Right lung (tissue), 5 donors: Measurements from ENCODE around the gene KCNMB2. TPM values are rescaled to one million over a fixed set of nuclear protein-coding genes. Genes with fewer than 3 reads are reported as not detected.
"Not testable (repeated sequence)": the region's sequence is repeated elsewhere in the genome, so short reads cannot be mapped to it uniquely, and the experiment has no call there.

Experiments used
- DNase-seq, 2 donors: peaks; one replicate each; pipeline ENCODE4 v3.0.0-alpha.2; 2013
- polyA plus RNA-seq, 5 donors: library from polyadenylated mRNA; unstranded; fragments of 120-200 nt; gene quantifications; one replicate each; pipeline versions ENCODE4 v1.2.1 to v1.2.3, GENCODE V29; 2013; ENCODE audit warnings: inconsistent platforms in 1 of 5, low replicate concordance in 1 of 5; ENCODE audit not compliant: insufficient read length in 5 of 5, insufficient read depth in 1 of 5

The KCNMB2 gene
- polyA plus RNA-seq, 5 donors: 8.9 to 19.1 (median 14.6) TPM

- DNase-seq: no peak
Observed at GRCh38 chr3:178699364-178699763, 163.1 kb downstream of the KCNMB2 start.

- DNase-seq: no peak
Observed at GRCh38 chr3:178699810-178700209, 163.6 kb downstream of the KCNMB2 start.

DNA sequence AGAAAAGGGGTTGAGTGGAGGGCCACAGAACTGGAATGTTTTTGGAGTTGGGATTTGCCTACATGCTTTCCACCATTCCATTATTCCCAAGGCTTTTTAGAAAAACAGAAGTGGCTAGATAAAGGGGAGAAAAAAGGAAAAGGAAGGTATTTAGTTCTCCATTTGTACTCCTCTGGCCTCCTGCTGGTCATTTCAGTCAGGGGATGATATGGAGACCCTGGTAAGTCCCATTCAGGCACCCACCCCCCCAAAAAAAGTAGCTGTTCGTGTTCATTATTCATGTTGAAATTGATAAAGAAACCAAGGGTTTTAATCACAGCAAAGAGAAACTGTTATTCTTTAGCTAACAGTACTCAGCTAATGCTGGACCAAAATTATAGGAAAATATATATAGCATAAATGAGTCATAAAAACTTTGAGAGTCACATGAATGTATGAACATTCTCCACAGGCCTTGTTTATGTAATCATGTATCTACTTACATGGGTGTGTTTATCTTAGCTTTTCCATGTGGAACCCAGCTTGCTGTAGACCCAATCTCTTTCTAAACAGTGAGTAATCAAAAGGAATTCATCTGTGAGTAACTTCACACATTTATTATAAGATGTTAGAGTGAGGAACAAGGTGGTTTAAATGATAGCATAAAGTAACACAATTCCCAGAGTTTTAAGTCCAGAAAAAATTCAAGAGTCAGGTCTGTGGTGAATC lies 167.2 kb downstream of the KCNMB2 start:
- DNase-seq: no peak

- DNase-seq: no peak
Observed at GRCh38 chr3:178705925-178706324, 169.7 kb downstream of the KCNMB2 start.

DNA sequence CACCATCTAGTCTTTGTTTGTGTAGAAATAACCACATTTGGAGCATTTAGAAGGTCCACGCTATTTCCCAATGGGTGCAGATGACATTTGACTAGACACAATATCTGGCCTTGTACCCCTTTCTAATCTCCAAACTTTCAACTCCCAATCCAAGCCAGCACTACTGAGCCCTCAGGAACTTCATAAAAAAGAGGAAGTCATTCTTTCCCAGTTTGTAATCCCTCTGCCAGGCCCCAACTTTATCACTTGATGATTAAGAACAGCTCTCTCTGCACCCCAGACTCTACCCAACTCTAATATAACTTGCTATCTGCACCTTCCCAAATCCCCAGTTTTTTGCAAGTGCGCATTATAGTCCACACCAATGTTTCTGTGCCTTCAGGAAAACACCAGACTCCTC lies 170.2 kb downstream of the KCNMB2 start:
- DNase-seq: no peak

DNA sequence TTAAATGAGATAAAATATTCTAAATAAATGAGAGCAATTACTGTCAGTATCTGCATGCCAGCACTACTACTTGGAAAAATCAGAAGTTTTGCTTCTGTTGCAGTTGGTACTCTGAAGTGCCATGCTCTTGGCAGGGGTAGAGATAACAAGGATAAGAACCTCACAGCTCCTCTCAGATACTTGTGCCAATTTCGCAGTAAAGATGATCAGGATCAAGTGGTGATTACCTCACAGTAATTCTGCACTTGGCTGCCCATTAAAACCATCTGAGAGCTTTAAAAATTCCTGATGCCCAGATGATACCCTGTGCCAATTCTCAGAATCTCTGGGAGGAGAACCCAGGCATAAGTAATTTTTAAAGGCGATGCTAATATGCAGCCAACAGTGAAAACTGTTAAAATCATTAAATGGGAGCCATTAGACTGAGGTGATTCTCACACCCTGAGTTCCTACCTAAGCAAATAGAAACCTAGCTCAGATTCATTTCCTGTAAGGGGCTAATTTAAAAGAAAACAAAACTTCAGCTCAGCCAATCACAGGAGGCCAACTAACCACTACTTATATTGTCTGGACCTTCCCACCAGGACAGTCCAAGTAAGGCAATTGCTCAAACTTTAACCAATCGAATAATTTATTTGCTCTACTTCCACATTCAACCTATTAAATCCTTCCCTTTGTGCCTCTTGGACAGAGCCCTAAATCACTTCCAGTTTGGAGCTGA lies 171.2 kb downstream of the KCNMB2 start:
- no peak for DNase-seq

- peak; percentile 16 to 26 for DNase-seq
Observed at GRCh38 chr3:178709051-178709450, 172.8 kb downstream of the KCNMB2 start.

DNA sequence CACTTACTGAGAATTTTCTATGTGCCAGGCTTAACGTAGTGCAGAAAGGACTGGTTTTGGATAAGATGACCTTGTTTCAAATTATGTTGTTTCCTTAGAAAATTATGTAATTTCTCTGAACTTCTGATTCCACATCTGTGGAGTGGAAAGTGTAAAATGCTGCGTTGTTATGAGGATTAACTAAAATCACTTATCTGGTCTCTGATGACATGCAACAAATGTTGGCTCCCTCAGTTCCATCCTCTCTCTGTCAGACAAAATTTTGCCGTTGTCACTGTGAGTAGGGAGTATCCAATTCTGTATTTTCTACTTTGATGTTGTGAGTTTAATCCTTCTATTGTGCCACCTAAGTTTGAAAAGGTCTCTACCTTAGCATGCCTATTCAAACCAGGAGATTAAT lies 175.5 kb downstream of the KCNMB2 start:
- no peak for DNase-seq

DNA sequence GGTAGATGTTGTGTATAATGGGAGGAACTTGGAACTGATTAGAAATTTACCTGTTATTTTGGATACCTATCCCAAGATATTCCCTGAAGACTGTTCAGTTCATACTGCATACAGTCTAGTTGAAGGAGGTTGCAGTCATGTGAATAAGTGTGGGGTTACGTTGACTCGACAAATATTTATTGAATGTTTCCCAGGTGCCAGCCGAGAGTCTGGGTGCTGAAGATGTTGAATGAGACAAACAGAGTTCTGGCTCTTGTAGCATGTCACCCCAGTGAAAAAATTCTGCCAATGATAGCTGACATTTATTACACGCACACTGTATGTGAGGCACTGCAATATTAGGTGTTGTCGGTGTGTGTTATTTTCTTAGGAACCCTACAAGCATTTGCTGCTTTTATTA lies 176.0 kb downstream of the KCNMB2 start:
- no peak for DNase-seq

DNA sequence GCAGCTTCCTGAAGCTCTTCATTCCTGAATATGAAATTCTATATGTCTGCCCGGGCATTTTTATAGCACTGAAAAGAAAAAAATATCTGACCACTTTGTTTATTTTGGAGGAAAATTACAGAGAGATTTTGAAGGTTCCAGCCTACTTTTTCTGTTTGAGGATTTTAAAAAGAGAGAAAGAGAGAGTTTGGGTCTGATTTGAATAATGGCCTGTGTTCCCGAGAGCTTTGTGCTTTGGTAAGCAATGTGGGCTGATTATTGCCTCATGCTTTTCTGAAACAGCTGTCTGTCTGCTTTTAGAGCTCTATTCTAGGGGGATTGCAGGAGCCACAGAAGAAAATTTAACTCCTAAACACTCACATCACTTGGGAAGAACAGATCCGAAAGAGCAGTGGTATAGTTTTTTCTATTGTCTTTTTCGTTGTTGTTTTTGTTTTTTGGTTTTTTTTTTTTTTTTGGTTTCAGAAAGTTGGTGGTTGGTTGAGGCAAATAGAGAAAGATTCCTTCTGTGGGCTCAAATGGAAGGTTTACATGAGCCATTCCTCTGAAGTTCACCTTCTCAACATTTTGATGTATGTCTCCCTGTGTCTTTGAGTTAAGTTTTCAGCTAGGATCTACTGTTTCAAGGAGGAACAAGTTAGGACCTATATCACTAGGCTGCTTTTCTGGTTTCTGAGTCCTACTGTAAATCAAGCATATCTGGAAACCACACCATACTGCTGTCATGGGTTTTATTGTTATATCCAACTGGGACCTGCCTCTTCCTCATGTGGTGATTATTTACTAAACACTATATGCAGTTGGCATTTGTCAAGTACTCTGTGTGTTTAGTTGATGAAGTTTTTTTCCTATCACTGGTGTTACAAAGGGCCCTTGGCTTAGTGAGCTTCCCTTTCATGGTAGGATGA lies 178.9 kb downstream of the KCNMB2 start:
- DNase-seq: peak; percentile 51 to 55

GRCh38 chr3:178718995-178719635 lies 182.9 kb downstream of the KCNMB2 start:
- peak; percentile 17 to 19 for DNase-seq

GRCh38 chr3:178732824-178733223 lies 196.6 kb downstream of the KCNMB2 start:
- no peak for DNase-seq

- DNase-seq: no peak
Observed at GRCh38 chr3:178735032-178735674, 198.9 kb downstream of the KCNMB2 start.

DNA sequence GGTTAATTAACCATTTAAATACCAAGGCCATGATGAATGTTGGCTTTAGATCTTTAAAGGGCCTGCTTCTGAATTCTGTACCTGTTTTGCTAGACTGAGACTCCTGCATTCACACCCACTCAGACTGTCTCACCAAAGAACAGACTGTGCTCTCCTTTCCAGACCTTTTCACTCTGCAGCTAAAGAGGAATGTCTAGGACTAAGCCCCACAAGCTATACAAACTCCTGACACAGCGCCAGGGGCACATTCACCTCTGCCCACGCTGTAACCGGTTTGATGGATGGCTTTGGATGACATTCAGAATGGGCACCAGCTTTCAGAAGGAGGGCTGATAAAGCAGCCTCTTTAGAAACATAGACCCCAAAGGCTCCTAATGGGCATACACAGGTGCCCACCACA lies 200.1 kb downstream of the KCNMB2 start:
- no peak for DNase-seq

- DNase-seq: no peak
Observed at GRCh38 chr3:178739720-178740119, 203.5 kb downstream of the KCNMB2 start.

DNA sequence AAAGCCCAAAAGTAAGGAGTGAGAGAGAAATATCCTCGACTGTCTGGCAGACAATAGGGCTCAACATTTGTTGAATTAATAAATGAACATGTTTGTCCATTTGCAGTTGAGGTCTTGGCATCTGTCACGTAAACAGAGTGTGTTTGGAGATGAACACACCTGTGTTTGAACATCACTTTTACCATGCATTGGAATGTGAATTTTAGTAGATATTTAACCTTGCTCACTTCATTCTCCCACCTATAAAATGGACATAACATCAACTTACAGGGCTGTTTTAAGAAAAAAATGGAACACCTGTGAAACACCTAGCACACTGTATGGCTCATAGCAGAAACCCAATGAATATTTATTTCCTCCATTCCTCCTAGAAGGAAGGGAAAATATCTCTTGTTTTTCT lies 204.8 kb downstream of the KCNMB2 start:
- DNase-seq: no peak

DNA sequence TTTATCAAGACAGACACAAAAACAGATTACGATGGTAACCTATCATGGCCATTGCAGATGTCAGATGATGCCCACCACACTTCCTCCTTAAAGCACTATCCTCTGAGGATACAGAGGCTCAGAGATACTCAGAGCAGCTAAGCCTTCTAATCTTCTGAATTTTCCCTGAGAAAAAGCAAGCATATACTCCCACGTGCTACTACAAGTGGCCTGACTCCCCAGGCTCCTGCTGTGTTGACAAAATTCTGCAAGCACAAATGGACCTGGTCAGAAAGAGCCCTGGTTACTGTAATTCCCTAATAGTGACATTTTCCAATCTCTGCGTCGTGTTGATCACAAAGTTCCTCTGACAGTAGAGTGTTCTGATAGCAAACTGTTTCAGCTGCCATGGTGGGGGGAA lies 207.1 kb downstream of the KCNMB2 start:
- no peak for DNase-seq

GRCh38 chr3:178745861-178746655 lies 209.8 kb downstream of the KCNMB2 start:
- not testable (repeated sequence) for DNase-seq

- no peak for DNase-seq
Observed at GRCh38 chr3:178748874-178749273, 212.6 kb downstream of the KCNMB2 start.

GRCh38 chr3:178749471-178749870 lies 213.2 kb downstream of the KCNMB2 start:
- no peak for DNase-seq
